BJ (cell line): ENCODE results near the gene SFI1. TPM values are rescaled to one million over a fixed set of nuclear protein-coding genes. Genes with fewer than 3 reads are reported as not detected.

ENCODE experiments used
- CTCF ChIA-PET: fragments of 350-600 bp; formaldehyde crosslinking; extraction: SDS; loops from one replicate; lab custom pipeline; 2021; ENCODE audit warnings: antibody characterized with exemption, inconsistent platforms; lab: Yijun Ruan, JAX
- POLR2A ChIA-PET: fragments of 300-600 bp; sonication (Branson Sonifier 250); formaldehyde crosslinking; extraction: SDS; loops from one replicate; lab custom pipeline; 2021; ENCODE audit warnings: antibody characterized with exemption; lab: Charles Lee
- DNase-seq: peaks from one replicate; pipeline ENCODE4 v3.0.0-alpha.2; 2011; ENCODE audit warnings: low read depth
- H3K27me3 ChIP-seq: 2 replicates; pipeline ENCODE4 v1.6.0; 2011; ENCODE audit warnings: low read length; ENCODE audit not compliant: control insufficient read depth, insufficient read depth
- H3K36me3 ChIP-seq: 2 replicates; pipeline ENCODE4 v1.5.1; 2011; ENCODE audit warnings: low read length; ENCODE audit not compliant: control insufficient read depth, insufficient read depth
- H3K4me3 ChIP-seq: 2 replicates; pipeline ENCODE4 v1.5.1; 2011; ENCODE audit warnings: low read depth, mild to moderate bottlenecking, control low read depth, low read length
- CTCF ChIP-seq: IDR thresholded peaks from 2 replicates; pipeline ENCODE4 v1.5.1; 2011; ENCODE audit warnings: low read depth, mild to moderate bottlenecking, control low read depth, inconsistent platforms, low read length, moderate library complexity; ENCODE audit not compliant: insufficient read depth
- polyA plus RNA-seq: library from polyadenylated mRNA; depleted of rRNA; stranded (reverse); fragments of >200 nt; gene quantifications from 2 replicates; pipeline ENCODE4 v1.2.3, GENCODE V29; 2011

Gene SFI1
- polyA plus RNA-seq, 1 experiment, result 7.1 TPM

DNA sequence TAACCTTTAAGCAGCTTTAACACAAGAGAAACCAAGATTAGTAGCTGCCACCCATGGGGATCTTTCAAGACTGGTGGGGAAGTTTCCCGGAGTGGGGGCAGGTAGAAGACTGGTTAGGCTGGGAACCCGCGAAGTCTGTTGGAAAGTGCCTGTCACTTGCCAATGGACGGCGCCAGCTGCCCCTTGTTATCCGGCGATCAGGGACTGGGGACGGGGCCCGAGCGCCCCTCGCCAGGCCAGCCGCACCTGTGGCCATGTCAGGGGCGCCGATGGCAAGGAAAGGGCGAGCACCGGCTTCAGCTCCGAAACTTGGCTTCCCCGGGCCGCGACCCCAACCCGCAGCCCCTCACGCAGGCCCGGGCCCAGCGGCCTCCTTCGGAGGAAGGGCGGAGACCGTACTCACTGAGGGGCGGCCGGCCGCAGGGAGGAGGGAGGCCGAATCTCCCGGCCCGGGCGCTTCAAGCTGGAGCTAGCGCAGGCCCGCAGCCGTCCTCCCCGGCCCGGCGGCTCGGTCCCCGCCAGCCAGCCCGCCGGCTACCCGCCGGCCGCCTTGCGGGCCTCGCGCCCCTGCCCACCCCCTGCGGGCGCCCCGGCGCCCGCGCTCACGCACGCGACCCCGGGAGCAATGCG lies 7.2 kb upstream of the SFI1 start:
- POLR2A ChIA-PET, result no interaction called here
- Histone ChIP-seq H3K27me3 (no peaks in the 10 kb centered on the region), H3K4me3 (peak overlapping the region; percentile 92), H3K36me3 (peaks cover 2% of the 10 kb centered on the region; the same call in 1 of the 2 replicates)
- TF ChIP-seq CTCF, result no peak
- CTCF ChIA-PET, result interaction anchor here (0.7 kb wide), 1 partner anchor 30 kb away, joined by 3 read pairs; no protein-coding TSS in a partner anchor
- DNase-seq, result no peak

GRCh38 chr22:31489632-31490495 lies 6.5 kb upstream of the SFI1 start, which contains the start of gene EIF4ENIF1:
Gene EIF4ENIF1, minus strand, starts transcription at chr22:31489842. Its CDS starts 1,124 bp downstream, at chr22:31488718.
- POLR2A ChIA-PET, result no interaction called here
- CTCF ChIA-PET, result interaction anchor here (0.7 kb wide), 1 partner anchor 31 kb away, joined by 3 read pairs; no protein-coding TSS in a partner anchor
- TF ChIP-seq CTCF, result no peak

DNA sequence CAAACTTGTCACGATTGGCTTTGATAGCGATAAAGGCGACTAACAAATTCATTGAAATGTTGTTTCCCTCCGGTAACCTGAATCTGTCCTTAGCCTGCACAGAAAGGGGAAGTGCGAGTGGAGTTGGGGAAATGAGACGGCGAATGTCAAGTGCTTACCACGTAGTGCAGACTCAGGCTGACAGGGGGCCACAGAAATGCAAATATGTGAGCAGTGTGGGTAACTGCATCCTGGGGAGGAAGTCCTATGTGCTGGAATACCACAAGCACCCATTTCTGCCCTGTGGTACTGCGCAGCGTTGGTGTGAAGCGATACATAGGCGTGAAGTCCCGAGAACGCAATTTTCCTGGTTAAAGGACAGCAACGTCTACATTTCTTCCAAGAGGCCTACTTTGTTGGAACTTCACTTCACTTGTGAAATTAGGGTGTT lies 5.8 kb upstream of the SFI1 start:
- peak; percentile 7 for DNase-seq
- Histone ChIP-seq H3K27me3 (no peaks in the 10 kb centered on the region), H3K4me3 (peak overlapping the region; percentile 92), H3K36me3 (peaks cover 2% of the 10 kb centered on the region; the same call in 1 of the 2 replicates)
- ChIA-PET POLR2A (no interaction called here), CTCF (no interaction called here)
- TF ChIP-seq CTCF, result 0 out of 2 replicates have a peak, but pooled peaks have one; percentile 22

More at GRCh38 chr22:31489632-31490495, 6.5 kb upstream of the SFI1 start, which contains the start of gene EIF4ENIF1:
- Histone ChIP-seq H3K4me3 (peak within 1 kb of the TSS; percentile 92), H3K36me3 (peaks cover 2% of the 10 kb centered on the region; the same call in 1 of the 2 replicates), H3K27me3 (no peaks in the 10 kb centered on the region)
- DNase-seq, result peak; percentile 19

DNA sequence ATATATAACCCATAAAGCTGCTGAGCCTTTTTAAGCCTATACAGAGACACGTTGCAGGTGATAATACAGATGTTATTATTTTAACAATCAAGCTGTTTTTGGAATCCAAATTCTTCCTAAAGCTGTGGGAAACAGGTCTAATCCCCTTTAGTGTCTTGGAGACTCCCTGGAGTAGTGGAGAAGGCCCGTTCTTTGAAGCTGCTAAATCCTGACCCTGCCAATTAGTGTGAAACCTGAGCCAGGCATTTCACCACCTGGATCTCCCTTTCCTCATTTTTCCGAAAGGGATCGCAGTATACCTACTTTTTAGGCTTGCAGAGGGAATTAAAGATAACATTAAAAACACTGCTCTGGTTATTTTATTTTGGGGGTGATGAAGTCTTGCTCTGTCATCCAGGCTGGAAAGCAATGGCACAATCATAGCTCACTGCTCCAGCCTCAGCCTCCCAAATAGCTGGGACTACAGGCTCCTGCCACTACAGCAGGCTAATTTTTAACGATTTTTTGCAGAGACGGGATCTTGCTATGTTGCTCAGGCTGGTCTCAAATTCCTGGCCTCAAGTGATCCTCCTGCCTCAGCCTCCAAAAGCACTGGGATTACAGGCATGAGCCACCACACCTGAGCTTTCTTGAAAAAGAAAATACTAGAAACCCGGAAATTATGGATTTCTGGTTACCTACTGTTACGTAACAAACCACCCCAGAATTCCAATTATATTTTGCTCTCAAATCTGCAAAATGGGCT lies 4.9 kb upstream of the SFI1 start:
- ChIA-PET CTCF (interaction anchor here (1.2 kb wide), 1 partner anchor 143 kb away, joined by 4 read pairs; no protein-coding TSS in a partner anchor), POLR2A (interaction anchor here (0.6 kb wide), 1 partner anchor 65 kb away, joined by 5 read pairs; no protein-coding TSS in a partner anchor)
- peaks cover 2% of the 10 kb centered on the region; the same call in 1 of the 2 replicates for H3K36me3 ChIP-seq
- no peak overlapping the region; the same call in 1 of the 2 replicates for H3K4me3 ChIP-seq
- no peaks in the 10 kb centered on the region for H3K27me3 ChIP-seq
- no peak for DNase-seq
- no peak for TF ChIP-seq CTCF
